Left lung (tissue), 10 donors: ENCODE data around the gene SLC34A1. TPM values are rescaled to one million over a fixed set of nuclear protein-coding genes. Genes with fewer than 3 reads are reported as not detected.

Experiments used
- ATAC-seq: fragments of 200-7000 bp; cut with Tn5 transposase; one replicate; pipeline ENCODE4 v1.9.1; 2020; ENCODE audit warnings: moderate library complexity
- DNase-seq, 4 donors: peaks; one replicate each; pipeline ENCODE4 v3.0.0-alpha.2; 2013 to 2020
- H3K27ac ChIP-seq, 2 donors: fragments of 200-600 bp; sonication (generic) in 1 of 2; one replicate each; pipeline versions ENCODE4 v1.5.0 to v1.8.0; 2020 to 2021
- H3K27me3 ChIP-seq, 2 donors: fragments of 200-600 bp; sonication (generic) in 1 of 2; one replicate each; pipeline versions ENCODE4 v1.5.0 to v1.8.0; 2020 to 2021
- H3K36me3 ChIP-seq, 2 donors: fragments of 200-600 bp; sonication (generic) in 1 of 2; one replicate each; pipeline versions ENCODE4 v1.5.0 to v1.8.0; 2020 to 2021
- H3K4me1 ChIP-seq, 2 donors: fragments of 200-600 bp; one replicate each; pipeline ENCODE4 v1.8.0; 2021
- H3K4me3 ChIP-seq, 2 donors: fragments of 200-600 bp; sonication (generic) in 1 of 2; one replicate each; pipeline versions ENCODE4 v1.5.0 to v1.8.0; 2020 to 2021; ENCODE audit warnings: mild to moderate bottlenecking in 1 of 2
- H3K9me3 ChIP-seq, 2 donors: fragments of 200-600 bp; sonication (generic) in 1 of 2; one replicate each; pipeline versions ENCODE4 v1.5.0 to v1.8.0; 2020 to 2021
- CTCF ChIP-seq, 2 donors: fragments of 200-600 bp; sonication (generic) in 1 of 2; IDR thresholded peaks; one replicate each; pipeline versions ENCODE4 v1.5.0 to v1.8.0; 2021; ENCODE audit warnings: antibody characterized with exemption in 2 of 2
- intact Hi-C, 2 donors: fragments of 100-400 bp; cut with DNase I; formaldehyde crosslinking; loops; one replicate each; pipeline versions ENCODE4 v1.11.2 to v1.14.2; 2022
- polyA plus RNA-seq, 6 donors: library from polyadenylated mRNA; unstranded; fragments of 120-200 nt; gene quantifications; one replicate each; pipeline ENCODE4 v1.2.1, GENCODE V29; 2013; ENCODE audit not compliant: insufficient read length in 6 of 6
- total RNA-seq, 2 donors: library from RNA; stranded (reverse); fragmentation: NEBNext Ultra II Directional; extraction: Animal tissue kit (Norgen Biotek cat#: 25700); gene quantifications; one replicate each; pipeline ENCODE4 v1.2.1, GENCODE V29; 2021
- donor health status: DM: no; HTN: yes; CAD: no.
- donor health status: DM: no; HTN: no; CAD: no.

SLC34A1 gene
- total and polyA plus RNA-seq, 8 donors = 0.18 to 1.7 (median 0.36) TPM; not detected in 3

- no peak for TF ChIP-seq CTCF (IDR thresholded peaks at IDR 0.05)
- Histone ChIP-seq H3K36me3 (peaks cover 0 to 94% of the 10 kb centered on the region in 2 donors), H3K27me3 (no peaks in the 10 kb centered on the region), H3K9me3 (no peaks in the 10 kb centered on the region), H3K4me1 (peaks cover 0 to 2% of the 10 kb centered on the region in 2 donors), H3K27ac (no peak overlapping the region), H3K4me3 (no peak overlapping the region)
- intact Hi-C loops = no loop called here
- DNase-seq (no peak), ATAC-seq (no peak)
These were observed 55.4 kb downstream of the SLC34A1 start for GRCh38 chr5:177439518-177440053.

DNA sequence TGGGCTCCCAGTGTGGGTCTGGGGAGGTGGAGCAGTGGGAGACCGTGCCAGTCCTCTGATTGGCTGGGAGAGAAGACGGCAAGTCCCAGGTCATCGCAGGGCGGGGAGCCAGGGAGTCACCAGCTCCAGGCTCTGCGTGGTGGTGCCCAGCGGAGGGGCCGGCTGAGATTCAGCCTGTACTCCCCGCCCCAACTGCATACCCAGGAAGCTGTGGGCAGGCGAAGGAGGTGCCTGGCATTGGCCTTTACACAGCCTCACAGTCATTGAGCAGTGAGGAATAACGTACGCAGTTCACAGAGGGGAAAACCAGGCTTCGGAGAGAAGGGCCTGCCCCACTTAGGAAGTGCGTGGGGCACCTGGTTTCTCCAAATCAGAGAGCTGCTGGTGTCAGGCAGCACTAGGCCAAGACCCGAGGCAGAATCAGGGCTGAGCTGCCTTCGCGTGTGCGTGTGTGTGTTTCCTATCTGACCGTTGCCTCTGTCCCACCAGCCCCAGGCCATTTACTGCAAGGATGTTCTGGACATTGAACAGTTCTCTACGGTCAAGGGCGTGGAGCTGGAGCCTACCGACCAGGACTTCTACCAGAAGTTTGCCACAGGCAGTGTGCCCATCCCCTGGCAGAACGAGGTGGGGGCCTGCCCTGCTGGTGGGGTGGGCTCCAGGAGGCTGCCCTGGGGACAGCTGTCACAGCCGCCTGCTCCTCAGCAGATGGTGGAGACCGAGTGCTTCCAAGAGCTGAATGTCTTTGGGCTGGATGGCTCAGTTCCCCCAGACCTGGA lies 56.2 kb downstream of the SLC34A1 start:
- no peak for TF ChIP-seq CTCF (IDR thresholded peaks at IDR 0.05)
- Histone ChIP-seq H3K4me3 (no peak overlapping the region), H3K27me3 (no peaks in the 10 kb centered on the region), H3K9me3 (no peaks in the 10 kb centered on the region), H3K4me1 (peaks cover 0 to 8% of the 10 kb centered on the region in 2 donors), H3K27ac (no peak overlapping the region), H3K36me3 (peaks cover 0 to 86% of the 10 kb centered on the region in 2 donors)
- DNase-seq = peak in 1 of 4 donors; percentile 64
- no peak for ATAC-seq
- intact Hi-C loops = no loop called here

- no peak for TF ChIP-seq CTCF (IDR thresholded peaks at IDR 0.05)
- Histone ChIP-seq H3K27me3 (peaks cover 0 to 8% of the 10 kb centered on the region in 2 donors), H3K36me3 (peaks cover 0 to 78% of the 10 kb centered on the region in 2 donors), H3K27ac (peak overlapping the region in 1 of 2 donors; percentile 13), H3K4me3 (no peak overlapping the region), H3K4me1 (peaks cover 2 to 16% of the 10 kb centered on the region in 2 donors), H3K9me3 (no peaks in the 10 kb centered on the region)
- DNase-seq (peak in 1 of 4 donors; percentile 59), ATAC-seq (no peak)
- intact Hi-C loops = no loop called here
These were observed 57.0 kb downstream of the SLC34A1 start for GRCh38 chr5:177440990-177441780.

DNA sequence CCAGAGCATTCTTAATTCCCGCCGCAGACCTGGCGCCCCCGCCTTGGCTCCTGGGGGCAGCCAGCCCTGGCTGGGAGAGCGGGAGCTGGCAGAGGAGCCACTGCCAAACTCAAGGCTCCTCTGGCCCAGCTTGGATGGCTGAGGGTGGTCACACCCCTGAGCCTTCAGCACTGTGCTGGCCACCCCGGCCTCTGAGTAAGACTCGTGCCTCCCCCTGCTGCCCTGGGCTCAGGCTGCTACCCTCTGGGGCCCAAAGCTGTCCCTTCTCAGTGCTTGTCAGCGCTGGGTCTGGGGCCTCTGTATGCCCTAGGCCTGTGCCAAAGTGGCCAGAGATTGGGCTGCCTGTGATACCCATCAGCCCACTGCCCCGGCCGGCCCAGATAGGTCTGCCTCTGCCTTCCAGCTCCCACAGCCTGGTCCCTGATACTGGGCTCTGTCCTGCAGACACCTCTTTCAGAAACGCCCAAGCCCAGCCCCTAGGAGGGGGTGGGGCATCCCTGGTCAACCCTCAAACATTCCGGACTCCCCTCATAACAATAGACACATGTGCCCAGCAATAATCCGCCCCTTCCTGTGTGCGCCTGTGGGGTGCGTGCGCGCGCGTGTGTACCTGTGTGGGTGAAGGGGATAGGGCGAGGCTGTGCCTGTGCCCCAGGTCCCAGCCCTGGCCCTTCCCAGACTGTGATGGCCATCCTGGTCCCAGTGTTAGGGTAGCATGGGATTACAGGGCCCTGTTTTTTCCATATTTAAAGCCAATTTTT lies 58.0 kb downstream of the SLC34A1 start:
- peaks cover 2 to 26% of the 10 kb centered on the region in 2 donors for H3K4me1 ChIP-seq

More for the DNA sequence above, 58.0 kb downstream of the SLC34A1 start:
- H3K4me3 ChIP-seq = no peak overlapping the region
- intact Hi-C loops = no loop called here
- DNase-seq = peak in 1 of 4 donors; percentile 62
- peaks cover 0 to 67% of the 10 kb centered on the region in 2 donors for H3K36me3 ChIP-seq
- no peaks in the 10 kb centered on the region for H3K9me3 ChIP-seq
- H3K27ac ChIP-seq = no peak overlapping the region
- peaks cover 0 to 18% of the 10 kb centered on the region in 2 donors for H3K27me3 ChIP-seq
- no peak for ATAC-seq
- no peak for TF ChIP-seq CTCF (IDR thresholded peaks at IDR 0.05)
